Measurements from ENCODE around the gene FYN. TPM values are rescaled to one million over a fixed set of nuclear protein-coding genes. Genes with fewer than 3 reads are reported as not detected.

Gene FYN
- polyA plus RNA-seq, 1 donor: 169 TPM

- no peak for DNase-seq
Measured at GRCh38 chr6:111769365-111770152, 103.7 kb downstream of the FYN start.

- DNase-seq: no peak
Measured at GRCh38 chr6:111768431-111768770, 104.9 kb downstream of the FYN start.

- no peak for DNase-seq
Measured at GRCh38 chr6:111767752-111768430, 105.4 kb downstream of the FYN start.

GRCh38 chr6:111766201-111766857 is 106.9 kb downstream of the FYN start:
- DNase-seq: no peak

GRCh38 chr6:111765763-111766162 is 107.5 kb downstream of the FYN start:
- no peak for DNase-seq

GRCh38 chr6:111764238-111765175 is 108.7 kb downstream of the FYN start:
- no peak for DNase-seq

- no peak for DNase-seq
Measured at GRCh38 chr6:111763381-111763780, 109.9 kb downstream of the FYN start.

GRCh38 chr6:111761783-111762312 is 111.4 kb downstream of the FYN start:
- no peak for DNase-seq

- no peak for DNase-seq
Measured at GRCh38 chr6:111761212-111761611, 112.0 kb downstream of the FYN start.

- no peak for DNase-seq
Measured at GRCh38 chr6:111759836-111760785, 113.1 kb downstream of the FYN start.

GRCh38 chr6:111759331-111759835 is 113.9 kb downstream of the FYN start:
- no peak for DNase-seq

GRCh38 chr6:111758608-111759329 is 114.5 kb downstream of the FYN start:
- no peak for DNase-seq

GRCh38 chr6:111757342-111757741 is 115.9 kb downstream of the FYN start:
- no peak for DNase-seq

- no peak for DNase-seq
Measured at GRCh38 chr6:111754423-111754822, 118.8 kb downstream of the FYN start.

GRCh38 chr6:111753573-111753972 is 119.7 kb downstream of the FYN start:
- no peak for DNase-seq

- no peak for DNase-seq
Measured at GRCh38 chr6:111752476-111752875, 120.8 kb downstream of the FYN start.

GRCh38 chr6:111750753-111751673 is 122.2 kb downstream of the FYN start:
- no peak for DNase-seq

- no peak for DNase-seq
Measured at GRCh38 chr6:111750153-111750552, 123.1 kb downstream of the FYN start.

GRCh38 chr6:111748231-111748647 is 125.0 kb downstream of the FYN start:
- no peak for DNase-seq
